H1 (cell line): ENCODE results near the gene ANKS1A. TPM values are rescaled to one million over a fixed set of nuclear protein-coding genes. Genes with fewer than 3 reads are reported as not detected.

ENCODE experiments used
- CTCF ChIA-PET: fragments of 300-600 bp; sonication (Branson Sonifier 250); formaldehyde crosslinking; loops from one replicate; lab custom pipeline; 2021; ENCODE audit not compliant: partially characterized antibody; lab: Charles Lee
- POLR2A ChIA-PET: fragments of 300-600 bp; sonication (Branson Sonifier 250); formaldehyde crosslinking; loops from one replicate; lab custom pipeline; 2021; ENCODE audit warnings: inconsistent platforms; ENCODE audit not compliant: partially characterized antibody; lab: Charles Lee
- DNase-seq, 2 experiments: peaks; one replicate each; pipeline versions ENCODE4 v3.0.0 to v3.0.0-alpha.2; 2010 to 2022; ENCODE audit warnings: low spot score in 2 of 2, low read depth in 1 of 2, mixed read lengths in 1 of 2
- FAIRE-seq: peaks from 2 replicates; lab custom pipeline; 2011; peaks lifted over from hg19 to GRCh38; lab: Jason Lieb, UNC
- H2AFZ ChIP-seq: 2 replicates; pipeline ENCODE4 v1.8.1; 2012; ENCODE audit warnings: low read length, inconsistent platforms
- H2AK5ac ChIP-seq: 2 replicates; pipeline ENCODE4 v1.6.1; 2013; ENCODE audit warnings: low read depth, low read length
- H2BK120ac ChIP-seq: replicated peaks from 2 replicates; pipeline ENCODE3; 2013; ENCODE audit warnings: low read depth, low read length, inconsistent platforms
- H2BK12ac ChIP-seq: 2 replicates; pipeline ENCODE4 v1.6.1; 2013; ENCODE audit warnings: low read depth, low read length
- H2BK15ac ChIP-seq: 2 replicates; pipeline ENCODE4 v1.6.1; 2013; ENCODE audit warnings: low read length
- H2BK20ac ChIP-seq: 2 replicates; pipeline ENCODE4 v1.6.1; 2013; ENCODE audit warnings: low read length
- H2BK5ac ChIP-seq: 2 replicates; pipeline ENCODE4 v1.6.1; 2013; ENCODE audit warnings: low read depth, low read length
- H3K14ac ChIP-seq: 2 replicates; pipeline ENCODE4 v1.6.1; 2013; ENCODE audit warnings: inconsistent platforms; ENCODE audit not compliant: insufficient read length
- H3K18ac ChIP-seq: 2 replicates; pipeline ENCODE4 v1.6.1; 2013; ENCODE audit warnings: low read length; ENCODE audit errors: extremely low read depth
- H3K23ac ChIP-seq: 2 replicates; pipeline ENCODE4 v1.6.1; 2013; ENCODE audit warnings: inconsistent platforms; ENCODE audit not compliant: insufficient read length
- H3K23me2 ChIP-seq: 2 replicates; pipeline ENCODE4 v1.6.1; 2013; ENCODE audit warnings: low read depth, low read length
- H3K27ac ChIP-seq: 2 replicates; pipeline ENCODE4 v1.6.1; 2011; ENCODE audit warnings: low read depth, low read length, inconsistent platforms
- H3K27me3 ChIP-seq, 4 experiments: replicated peaks in 1 of 4; 1 replicate in 1 of 4; 2 replicates in 3 of 4; pipeline versions ENCODE4 v1.6.1 to v1.8.1; 2011 to 2013; ENCODE audit warnings: low read length in 3 of 4, mild to moderate bottlenecking in 3 of 4, inconsistent platforms in 2 of 4, mixed read lengths in 2 of 4, moderate library complexity in 1 of 4; ENCODE audit not compliant: control insufficient read depth in 3 of 4, insufficient read depth in 3 of 4; ENCODE audit errors: extremely low read depth in 1 of 4
- H3K36me3 ChIP-seq, 4 experiments: 2 replicates each; pipeline versions ENCODE4 v1.6.1 to v1.8.1; 2011 to 2013; ENCODE audit warnings: mild to moderate bottlenecking in 4 of 4, low read length in 3 of 4, moderate library complexity in 2 of 4, control low read depth in 1 of 4, inconsistent platforms in 1 of 4; ENCODE audit not compliant: insufficient read depth in 4 of 4, control insufficient read depth in 2 of 4
- H3K4ac ChIP-seq: replicated peaks from 2 replicates; pipeline ENCODE3; 2013; ENCODE audit warnings: low read length, low read depth, mixed read lengths, inconsistent platforms; ENCODE audit not compliant: insufficient read length
- H3K4me1 ChIP-seq, 4 experiments: replicated peaks in 1 of 4; 1 replicate in 1 of 4; 2 replicates in 3 of 4; pipeline versions ENCODE4 v1.6.1 to v1.8.1; 2011 to 2013; ENCODE audit warnings: low read length in 3 of 4, inconsistent platforms in 2 of 4, mixed read lengths in 1 of 4; ENCODE audit not compliant: insufficient read depth in 4 of 4, control insufficient read depth in 3 of 4
- H3K4me2 ChIP-seq, 2 experiments: 2 replicates each; pipeline versions ENCODE4 v1.6.1 to v1.8.1; 2011 to 2013; ENCODE audit warnings: low read depth in 2 of 2, low read length in 2 of 2, control low read depth in 1 of 2, inconsistent platforms in 1 of 2, mild to moderate bottlenecking in 1 of 2; ENCODE audit not compliant: insufficient read depth in 1 of 2
- H3K4me3 ChIP-seq, 4 experiments: fragments of 200-600, 300-600 bp in 1 of 4; sonication (generic), shearing (Covaris generic), sonication (Bioruptor Twin) in 1 of 4; 2 replicates each; pipeline versions ENCODE4 v1.5.1 to v1.8.1; 2011 to 2016; ENCODE audit warnings: low read length in 4 of 4, low read depth in 3 of 4, control low read depth in 2 of 4, inconsistent platforms in 2 of 4, mild to moderate bottlenecking in 2 of 4, mixed read lengths in 1 of 4, moderate library complexity in 1 of 4; ENCODE audit not compliant: insufficient read depth in 2 of 4; ENCODE audit errors: extremely low read depth in 1 of 4
- H3K56ac ChIP-seq: replicated peaks from 2 replicates; pipeline ENCODE3; 2013; ENCODE audit warnings: low read depth, mild to moderate bottlenecking, mixed read lengths, low read length, inconsistent platforms; ENCODE audit not compliant: insufficient read length
- H3K79me1 ChIP-seq: 2 replicates; pipeline ENCODE4 v1.6.1; 2013; ENCODE audit warnings: low read depth, low read length, control low read depth
- H3K79me2 ChIP-seq, 2 experiments: 2 replicates each; pipeline versions ENCODE4 v1.6.1 to v1.8.1; 2012 to 2013; ENCODE audit warnings: low read length in 2 of 2, mild to moderate bottlenecking in 2 of 2, inconsistent platforms in 1 of 2; ENCODE audit not compliant: insufficient read depth in 2 of 2, control insufficient read depth in 1 of 2
- H3K9ac ChIP-seq, 4 experiments: replicated peaks in 1 of 4; 1 replicate in 1 of 4; 2 replicates in 3 of 4; pipeline versions ENCODE4 v1.6.1 to v1.8.1; 2011 to 2013; ENCODE audit warnings: low read depth in 3 of 4, low read length in 3 of 4, control low read depth in 2 of 4, mild to moderate bottlenecking in 2 of 4, moderate library complexity in 2 of 4, inconsistent platforms in 1 of 4; ENCODE audit errors: extremely low read depth in 1 of 4
- H3K9me3 ChIP-seq, 2 experiments: 2 replicates each; pipeline versions ENCODE4 v1.6.1 to v1.8.1; 2012 to 2013; ENCODE audit warnings: mild to moderate bottlenecking in 2 of 2, moderate library complexity in 2 of 2, control low read depth in 1 of 2, inconsistent platforms in 1 of 2, low read depth in 1 of 2, low read length in 1 of 2, mixed read lengths in 1 of 2; ENCODE audit not compliant: insufficient read depth in 2 of 2
- H4K20me1 ChIP-seq, 2 experiments: replicated peaks in 1 of 2; 2 replicates each; pipeline versions ENCODE3 to v1.8.1; 2011 to 2013; ENCODE audit warnings: inconsistent platforms in 2 of 2, low read length in 2 of 2, mild to moderate bottlenecking in 1 of 2; ENCODE audit not compliant: insufficient read depth in 2 of 2, control insufficient read depth in 1 of 2
- H4K5ac ChIP-seq: 2 replicates; pipeline ENCODE4 v1.6.1; 2013; ENCODE audit warnings: low read length, low read depth, mixed read lengths, inconsistent platforms; ENCODE audit not compliant: insufficient read length
- H4K8ac ChIP-seq: 2 replicates; pipeline ENCODE4 v1.8.0; 2013; ENCODE audit warnings: mild to moderate bottlenecking, moderate library complexity, low read length, inconsistent platforms; ENCODE audit not compliant: insufficient read depth; ENCODE audit errors: extremely low read depth
- H4K91ac ChIP-seq: replicated peaks from 2 replicates; pipeline ENCODE3; 2013; ENCODE audit warnings: low read length, mixed read lengths, inconsistent platforms; ENCODE audit not compliant: insufficient read length
- EP300 ChIP-seq, 2 experiments: IDR thresholded peaks; 1 replicate in 1 of 2; 2 replicates in 1 of 2; pipeline ENCODE4 v1.6.1; 2011 to 2012; ENCODE audit warnings: low read depth in 2 of 2, low read length in 2 of 2, mild to moderate bottlenecking in 2 of 2, borderline replicate concordance in 1 of 2, inconsistent platforms in 1 of 2, moderate library complexity in 1 of 2
- EZH2 ChIP-seq: fragments of 200-600 bp; sonication (generic); IDR thresholded peaks from 2 replicates; pipeline ENCODE4 v1.7.1; 2012; ENCODE audit warnings: low read depth, mild to moderate bottlenecking, moderate library complexity, low read length, inconsistent platforms; ENCODE audit not compliant: severe bottlenecking
- JUN ChIP-seq: IDR thresholded peaks from 2 replicates; pipeline ENCODE4 v1.6.1; 2011; ENCODE audit warnings: low read depth, mild to moderate bottlenecking, improper control_type of control experiment, low read length
- KDM1A ChIP-seq: fragments of 200-600, 300-600 bp; sonication (generic); IDR thresholded peaks from 2 replicates; pipeline ENCODE4 v1.7.1; 2016; ENCODE audit warnings: mild to moderate bottlenecking, low read length, borderline replicate concordance
- NRF1 ChIP-seq: IDR thresholded peaks from 2 replicates; pipeline ENCODE4 v1.6.1; 2011; ENCODE audit warnings: mild to moderate bottlenecking, low read depth, low read length, improper control_type of control experiment
- RFX5 ChIP-seq: IDR thresholded peaks from 2 replicates; pipeline ENCODE4 v1.6.1; 2011; ENCODE audit warnings: low read depth, low read length, improper control_type of control experiment, borderline replicate concordance
- SAP30 ChIP-seq: fragments of 300-600 bp; sonication (generic); IDR thresholded peaks from 2 replicates; pipeline ENCODE4 v1.7.1; 2012; ENCODE audit warnings: low read length, moderate library complexity, mild to moderate bottlenecking, inconsistent platforms; ENCODE audit not compliant: insufficient read depth, insufficient replicate concordance
- SIX5 ChIP-seq: IDR thresholded peaks from 2 replicates; pipeline ENCODE4 v1.6.1; 2011; ENCODE audit warnings: mild to moderate bottlenecking, low read depth, low read length
- WGBS, 2 experiments: shearing (Covaris generic) in 1 of 2; methylation state at CpG; one replicate each; pipeline versions ENCODE4 v1.1.6 to v1.1.7; 2013 to 2015; ENCODE audit warnings: low lambda C conversion rate in 2 of 2, mixed read lengths in 2 of 2, inconsistent platforms in 1 of 2, low coverage in 1 of 2, missing lambda C conversion rate in 1 of 2; ENCODE audit not compliant: insufficient replicate concordance in 2 of 2, insufficient coverage in 1 of 2, insufficient read length in 1 of 2; ENCODE audit errors: extremely low coverage in 1 of 2, missing lambda C conversion rate in 1 of 2; 5-methylcytosine and 5-hydroxymethylcytosine counted together
- polyA plus RNA-seq, 7 experiments: library from polyadenylated mRNA; depleted of rRNA in 3 of 7; stranded (reverse) in 5 of 7; unstranded in 2 of 7; fragments of >200 nt in 5 of 7; fragments of 200-250 nt in 2 of 7; gene quantifications; 1 replicate in 5 of 7; 2 replicates in 1 of 7; 4 replicates in 1 of 7; pipeline versions ENCODE4 v1.2.1 to v1.2.3, GENCODE V29; 2011 to 2013; ENCODE audit warnings: missing spikeins in 2 of 7, mixed read lengths in 2 of 7
- total RNA-seq: library from RNA; stranded (reverse); fragmentation: NEBNext Ultra II Directional; extraction: Animal tissue kit (Norgen Biotek cat#: 25700); gene quantifications from 2 replicates; pipeline ENCODE4 v1.2.1, GENCODE V29; 2021

The ANKS1A gene
- total and polyA plus RNA-seq, 2 of the 8 experiments (the other 6 are each of a cell fraction or from before 2014, with no cell fraction given): 9.8 to 30.9 TPM

- Histone ChIP-seq H2AK5ac (no peak overlapping the region), H3K79me2 (no peaks in the 10 kb centered on the region), H2BK5ac (no peak overlapping the region), H3K18ac (no peak overlapping the region), H3K4me1 (peaks cover 4 to 23% (median 18%) of the 10 kb centered on the region in 4 experiments), H2BK120ac (no peak overlapping the region), H3K27ac (no peak overlapping the region), H3K23me2 (no peaks in the 10 kb centered on the region), H2BK12ac (no peak overlapping the region), H3K9ac (no peak overlapping the region), H4K5ac (no peak overlapping the region), H2AFZ (no peak overlapping the region), H3K36me3 (no peaks in the 10 kb centered on the region), H2BK20ac (no peak overlapping the region), H3K27me3 (no peaks in the 10 kb centered on the region), H4K20me1 (no peaks in the 10 kb centered on the region), H3K4ac (no peak overlapping the region), H3K4me3 (no peak overlapping the region), H3K56ac (no peak overlapping the region), H3K9me3 (no peaks in the 10 kb centered on the region), H3K79me1 (no peaks in the 10 kb centered on the region), H3K14ac (no peak overlapping the region)
- no peak for FAIRE-seq
- no peak for DNase-seq
- POLR2A ChIA-PET: interaction anchor here (0.7 to 1.3 kb wide), 3 partner anchors 13 to 229 kb away, joined by 3 to 4 read pairs (median 3); partner anchors contain the start of gene TAF11
- CTCF ChIA-PET: interaction anchor here (0.7 to 3.5 kb wide), 11 partner anchors 10 to 151 kb away, joined by 3 to 15 read pairs (median 4); no protein-coding TSS in a partner anchor
- no peak for TF ChIP-seq SIX5
- no peak for TF ChIP-seq EZH2
- TF ChIP-seq KDM1A: no peak
- no peak for TF ChIP-seq JUN
- no peak for TF ChIP-seq SAP30
- TF ChIP-seq EP300 (IDR thresholded peaks at IDR 0.05; ENCODE audit: borderline replicate concordance in 1 of 2, low read depth in 2 of 2, low read length in 2 of 2): no peak
- TF ChIP-seq RFX5: no peak
- no peak for TF ChIP-seq NRF1
- TF ChIP-seq, all 59 proteins: peak for 0
- H2BK15ac ChIP-seq: no peak overlapping the region
- 92% methylated on average over 8 of the region's 9 CpGs; no CpG with 5 or more reads in 1 of the 2 experiments for WGBS, 2 experiments
- H4K91ac ChIP-seq: no peak overlapping the region
- no peak overlapping the region for H3K4me2 ChIP-seq
- H4K8ac ChIP-seq: no peak overlapping the region
- H3K23ac ChIP-seq: no peak overlapping the region
Measured at GRCh38 chr6:35028781-35029769, 140.0 kb downstream of the ANKS1A start.
